Left lung (tissue), 10 donors: ENCODE data around the gene PDIA5. TPM values are rescaled to one million over a fixed set of nuclear protein-coding genes. Genes with fewer than 3 reads are reported as not detected.

Source experiments
- ATAC-seq: fragments of 200-7000 bp; cut with Tn5 transposase; one replicate; pipeline ENCODE4 v1.9.1; 2020; ENCODE audit warnings: moderate library complexity
- DNase-seq, 4 donors: peaks; one replicate each; pipeline ENCODE4 v3.0.0-alpha.2; 2013 to 2020
- H3K27ac ChIP-seq, 2 donors: fragments of 200-600 bp; sonication (generic) in 1 of 2; one replicate each; pipeline versions ENCODE4 v1.5.0 to v1.8.0; 2020 to 2021
- H3K27me3 ChIP-seq, 2 donors: fragments of 200-600 bp; sonication (generic) in 1 of 2; one replicate each; pipeline versions ENCODE4 v1.5.0 to v1.8.0; 2020 to 2021
- H3K36me3 ChIP-seq, 2 donors: fragments of 200-600 bp; sonication (generic) in 1 of 2; one replicate each; pipeline versions ENCODE4 v1.5.0 to v1.8.0; 2020 to 2021
- H3K4me1 ChIP-seq, 2 donors: fragments of 200-600 bp; one replicate each; pipeline ENCODE4 v1.8.0; 2021
- H3K4me3 ChIP-seq, 2 donors: fragments of 200-600 bp; sonication (generic) in 1 of 2; one replicate each; pipeline versions ENCODE4 v1.5.0 to v1.8.0; 2020 to 2021; ENCODE audit warnings: mild to moderate bottlenecking in 1 of 2
- H3K9me3 ChIP-seq, 2 donors: fragments of 200-600 bp; sonication (generic) in 1 of 2; one replicate each; pipeline versions ENCODE4 v1.5.0 to v1.8.0; 2020 to 2021
- CTCF ChIP-seq, 2 donors: fragments of 200-600 bp; sonication (generic) in 1 of 2; IDR thresholded peaks; one replicate each; pipeline versions ENCODE4 v1.5.0 to v1.8.0; 2021; ENCODE audit warnings: antibody characterized with exemption in 2 of 2
- intact Hi-C, 2 donors: fragments of 100-400 bp; cut with DNase I; formaldehyde crosslinking; loops; one replicate each; pipeline versions ENCODE4 v1.11.2 to v1.14.2; 2022
- polyA plus RNA-seq, 6 donors: library from polyadenylated mRNA; unstranded; fragments of 120-200 nt; gene quantifications; one replicate each; pipeline ENCODE4 v1.2.1, GENCODE V29; 2013; ENCODE audit not compliant: insufficient read length in 6 of 6
- total RNA-seq, 2 donors: library from RNA; stranded (reverse); fragmentation: NEBNext Ultra II Directional; extraction: Animal tissue kit (Norgen Biotek cat#: 25700); gene quantifications; one replicate each; pipeline ENCODE4 v1.2.1, GENCODE V29; 2021
- donor health status: DM: no; HTN: yes; CAD: no.
- donor health status: DM: no; HTN: no; CAD: no.

PDIA5 gene
- total and polyA plus RNA-seq, 8 donors, result 26.3 to 44.8 (median 29.3) TPM

- Histone ChIP-seq H3K9me3 (no peaks in the 10 kb centered on the region), H3K36me3 (no peaks in the 10 kb centered on the region), H3K27ac (no peak overlapping the region), H3K4me3 (no peak overlapping the region), H3K4me1 (peaks cover 0 to 8% of the 10 kb centered on the region in 2 donors), H3K27me3 (no peaks in the 10 kb centered on the region)
- ATAC-seq (no peak), DNase-seq (no peak)
- no peak for TF ChIP-seq CTCF (IDR thresholded peaks at IDR 0.05)
- intact Hi-C loops, result no loop called here
These were observed 19.8 kb upstream of the PDIA5 start for GRCh38 chr3:123047062-123047319.

GRCh38 chr3:123048480-123049237 lies 18.2 kb upstream of the PDIA5 start:
- peaks cover 0 to 6% of the 10 kb centered on the region in 2 donors for H3K4me1 ChIP-seq
- DNase-seq (no peak), ATAC-seq (no peak)
- no peaks in the 10 kb centered on the region for H3K9me3 ChIP-seq
- H3K36me3 ChIP-seq, result no peaks in the 10 kb centered on the region
- H3K4me3 ChIP-seq, result no peak overlapping the region
- peak overlapping the region in 1 of 2 donors; percentile 3 for H3K27ac ChIP-seq
- intact Hi-C loops, result no loop called here
- no peak for TF ChIP-seq CTCF (IDR thresholded peaks at IDR 0.05)
- no peaks in the 10 kb centered on the region for H3K27me3 ChIP-seq

- H3K4me1 ChIP-seq, result peaks cover 0 to 6% of the 10 kb centered on the region in 2 donors
- no peak for ATAC-seq
- no peaks in the 10 kb centered on the region for H3K27me3 ChIP-seq
- no peak for DNase-seq
- H3K27ac ChIP-seq, result no peak overlapping the region
- H3K36me3 ChIP-seq, result no peaks in the 10 kb centered on the region
- no peaks in the 10 kb centered on the region for H3K9me3 ChIP-seq
- no peak for TF ChIP-seq CTCF (IDR thresholded peaks at IDR 0.05)
- no peak overlapping the region for H3K4me3 ChIP-seq
- intact Hi-C loops, result no loop called here
These were observed 16.2 kb upstream of the PDIA5 start for GRCh38 chr3:123050666-123051065.

GRCh38 chr3:123053107-123053506 lies 13.7 kb upstream of the PDIA5 start:
- no peak overlapping the region for H3K27ac ChIP-seq
- H3K36me3 ChIP-seq, result no peaks in the 10 kb centered on the region
- H3K27me3 ChIP-seq, result no peaks in the 10 kb centered on the region
- H3K4me3 ChIP-seq, result no peak overlapping the region
- TF ChIP-seq CTCF (IDR thresholded peaks at IDR 0.05), result no peak
- DNase-seq (no peak), ATAC-seq (peak; percentile 61)
- H3K4me1 ChIP-seq, result peaks cover 0 to 6% of the 10 kb centered on the region in 2 donors
- intact Hi-C loops, result no loop called here
- H3K9me3 ChIP-seq, result no peaks in the 10 kb centered on the region

GRCh38 chr3:123054109-123054778 lies 12.6 kb upstream of the PDIA5 start:
- Histone ChIP-seq H3K4me1 (peaks cover 0 to 6% of the 10 kb centered on the region in 2 donors), H3K27ac (no peak overlapping the region), H3K27me3 (no peaks in the 10 kb centered on the region), H3K4me3 (no peak overlapping the region), H3K9me3 (no peaks in the 10 kb centered on the region), H3K36me3 (no peaks in the 10 kb centered on the region)
- no peak for TF ChIP-seq CTCF (IDR thresholded peaks at IDR 0.05)
- intact Hi-C loops, result no loop called here
- no peak for DNase-seq
- no peak for ATAC-seq
